ENCODE measurements around the gene TRMT11.

GRCh38 chr6:126064748-126065401, 78.5 kb downstream of the TRMT11 start:
- no peak for TF ChIP-seq POLR2A (IDR thresholded peaks at IDR 0.05; ENCODE audit: low read depth, low read length)
- TF ChIP-seq TAF1 (IDR thresholded peaks at IDR 0.05; ENCODE audit: low read depth, low read length): no peak
- no peak for TF ChIP-seq POLR2AphosphoS5 (IDR thresholded peaks at IDR 0.05; ENCODE audit: low read depth, low read length)

Data from GM12891 (cell line).